Endothelial cell of umbilical vein (primary cell): ENCODE measurements around the gene GNG8. TPM values are rescaled to one million over a fixed set of nuclear protein-coding genes. Genes with fewer than 3 reads are reported as not detected.

Source experiments
- BruUV-seq: library from RNA; stranded (reverse); fragments of 400-500 nt; replicated peaks from 2 replicates; lab custom pipeline; 2021; lab: Mats Ljungman, UMichigan
- CTCF ChIA-PET: fragments of 300-600, 350-600 bp; sonication (Branson Sonifier 250); formaldehyde crosslinking; loops from one replicate; lab custom pipeline; 2021; ENCODE audit warnings: antibody characterized with exemption, inconsistent platforms; lab: Charles Lee
- POLR2A ChIA-PET: fragments of 300-600, 350-600 bp; sonication (Branson Sonifier 250); formaldehyde crosslinking; loops from one replicate; lab custom pipeline; 2021; ENCODE audit warnings: antibody characterized with exemption, inconsistent platforms; lab: Charles Lee
- DNase-seq: peaks from one replicate; pipeline ENCODE4 v3.0.0-alpha.2; 2011; ENCODE audit warnings: low read depth, low spot score
- FAIRE-seq: peaks from 2 replicates; lab custom pipeline; 2011; peaks lifted over from hg19 to GRCh38; lab: Jason Lieb, UNC
- H2AFZ ChIP-seq: 2 replicates; pipeline ENCODE4 v1.6.0; 2012; ENCODE audit warnings: low read depth, low read length, control low read depth, inconsistent platforms
- H3K27ac ChIP-seq: 2 replicates; pipeline ENCODE4 v1.5.1; 2011; ENCODE audit warnings: low read depth, mild to moderate bottlenecking, control low read depth, low read length, moderate library complexity; ENCODE audit not compliant: insufficient read depth
- H3K27me3 ChIP-seq, 2 experiments: 2 replicates each; pipeline versions ENCODE4 v1.6.0 to v1.6.1; 2011; ENCODE audit warnings: low read length in 2 of 2, mixed read lengths in 1 of 2; ENCODE audit not compliant: control insufficient read depth in 2 of 2, insufficient read depth in 2 of 2
- H3K36me3 ChIP-seq, 2 experiments: 2 replicates in 1 of 2; 3 replicates in 1 of 2; pipeline ENCODE4 v1.5.1; 2011; ENCODE audit warnings: low read length in 2 of 2, mild to moderate bottlenecking in 1 of 2, moderate library complexity in 1 of 2; ENCODE audit not compliant: control insufficient read depth in 2 of 2, insufficient read depth in 2 of 2; ENCODE audit errors: extremely low read depth in 1 of 2
- H3K4me1 ChIP-seq: 3 replicates; pipeline ENCODE4 v1.5.1; 2011; ENCODE audit warnings: mild to moderate bottlenecking, low read length; ENCODE audit not compliant: control insufficient read depth, insufficient read depth; ENCODE audit errors: extremely low read depth
- H3K4me2 ChIP-seq: 2 replicates; pipeline ENCODE4 v1.6.1; 2011; ENCODE audit warnings: low read length, control low read depth, mixed read lengths; ENCODE audit not compliant: insufficient read depth
- H3K4me3 ChIP-seq, 3 experiments: fragments of 200-600 bp in 1 of 3; sonication (generic), shearing (Covaris generic) in 1 of 3; replicated peaks in 1 of 3; 2 replicates each; pipeline ENCODE4 v1.5.1; 2011 to 2016; ENCODE audit warnings: control low read depth in 3 of 3, low read length in 3 of 3, mild to moderate bottlenecking in 2 of 3, inconsistent platforms in 1 of 3, low read depth in 1 of 3, moderate library complexity in 1 of 3; ENCODE audit not compliant: insufficient read depth in 1 of 3
- H3K79me2 ChIP-seq: 2 replicates; pipeline ENCODE4 v1.6.0; 2012; ENCODE audit warnings: low read length, inconsistent platforms; ENCODE audit not compliant: control insufficient read depth, insufficient read depth
- H3K9ac ChIP-seq: replicated peaks from 2 replicates; pipeline ENCODE3; 2011; ENCODE audit warnings: low read length, control low read depth; ENCODE audit not compliant: insufficient read depth; ENCODE audit errors: extremely low read depth
- H3K9me1 ChIP-seq: replicated peaks from 3 replicates; pipeline ENCODE4 v1.6.0; 2011; ENCODE audit warnings: mild to moderate bottlenecking, low read length; ENCODE audit not compliant: control insufficient read depth, insufficient read depth; ENCODE audit errors: extremely low read depth
- H3K9me3 ChIP-seq: replicated peaks from 2 replicates; pipeline ENCODE4 v1.5.1; 2012; ENCODE audit warnings: low read length, inconsistent platforms; ENCODE audit not compliant: control insufficient read depth, insufficient read depth
- H4K20me1 ChIP-seq: replicated peaks from 2 replicates; pipeline ENCODE3; 2011; ENCODE audit warnings: mild to moderate bottlenecking, low read length; ENCODE audit not compliant: control insufficient read depth, insufficient read depth; ENCODE audit errors: extremely low read depth
- EZH2 ChIP-seq: IDR thresholded peaks from 2 replicates; pipeline ENCODE4 v1.6.1; 2012; ENCODE audit warnings: borderline replicate concordance, low read depth, mild to moderate bottlenecking, moderate library complexity, low read length, inconsistent platforms; ENCODE audit not compliant: severe bottlenecking
- FOS ChIP-seq: IDR thresholded peaks from 2 replicates; pipeline ENCODE4 v1.6.1; 2011; ENCODE audit warnings: mild to moderate bottlenecking, low read length, moderate library complexity, borderline replicate concordance; ENCODE audit not compliant: insufficient read depth
- GATA2 ChIP-seq: IDR thresholded peaks from 2 replicates; pipeline ENCODE4 v1.7.0; 2011; ENCODE audit warnings: low read depth, mild to moderate bottlenecking, moderate library complexity, mixed read lengths, low read length; ENCODE audit not compliant: insufficient read length, insufficient read depth
- JUN ChIP-seq: IDR thresholded peaks from 2 replicates; pipeline ENCODE4 v1.6.1; 2011; ENCODE audit warnings: borderline replicate concordance, low read depth; ENCODE audit not compliant: insufficient read length, insufficient read depth
- MYC ChIP-seq: IDR thresholded peaks from one replicate; pipeline ENCODE4 v1.6.1; 2011; ENCODE audit warnings: mild to moderate bottlenecking, low read depth, low read length
- POLR2A ChIP-seq: IDR thresholded peaks from 2 replicates; pipeline ENCODE4 v1.6.1; 2012; ENCODE audit warnings: low read depth, mild to moderate bottlenecking, control low read depth, low read length
- POLR2AphosphoS5 ChIP-seq: IDR thresholded peaks from 2 replicates; pipeline ENCODE4 v1.6.1; 2012; ENCODE audit warnings: low read depth, mild to moderate bottlenecking, control low read depth, low read length, moderate library complexity; ENCODE audit not compliant: insufficient read depth
- dilution Hi-C: fragments of 300-500 bp; cut with MboI; formaldehyde crosslinking; loops from one replicate; pipeline ENCODE4 v1.15.0; 2019; ENCODE audit warnings: low sequenced_read_pairs; ENCODE audit not compliant: extremely low pct_ligation_motif_present
- intact Hi-C: fragments of 100-400 bp; cut with micrococcal nuclease; formaldehyde crosslinking; loops from one replicate; pipeline ENCODE4 v1.10.0; 2022
- polyA plus RNA-seq, 4 experiments: library from polyadenylated mRNA; depleted of rRNA in 3 of 4; stranded (reverse) in 3 of 4; unstranded in 1 of 4; fragments of >200 nt; gene quantifications; 2 replicates each; pipeline versions ENCODE4 v1.2.1 to v1.2.3, GENCODE V29; 2011 to 2012; ENCODE audit warnings: missing spikeins in 1 of 4
- total RNA-seq: library from RNA; stranded (reverse); gene quantifications from 2 replicates; pipeline ENCODE4 v1.2.3, GENCODE V29; 2021
- TF ChIP-seq, protein P1 (sequence below): IDR thresholded peaks from 2 replicates; pipeline ENCODE4 v1.6.1; 2011; ENCODE audit not compliant: insufficient read depth, insufficient read length
- TF ChIP-seq, protein P2 (sequence below), 2 donors: IDR thresholded peaks; 1 replicate in 1 of 2; 2 replicates in 1 of 2; pipeline ENCODE4 v1.5.1; 2011; ENCODE audit warnings: low read length in 2 of 2, mild to moderate bottlenecking in 2 of 2, moderate library complexity in 2 of 2, control low read depth in 1 of 2, inconsistent platforms in 1 of 2, low read depth in 1 of 2; ENCODE audit not compliant: insufficient read depth in 1 of 2; ENCODE audit errors: extremely low read depth in 1 of 2

The GNG8 gene
- total and polyA plus RNA-seq, 2 donors (not counting 3 experiments of a cell fraction or from before 2014, with no cell fraction given) = not detected

DNA sequence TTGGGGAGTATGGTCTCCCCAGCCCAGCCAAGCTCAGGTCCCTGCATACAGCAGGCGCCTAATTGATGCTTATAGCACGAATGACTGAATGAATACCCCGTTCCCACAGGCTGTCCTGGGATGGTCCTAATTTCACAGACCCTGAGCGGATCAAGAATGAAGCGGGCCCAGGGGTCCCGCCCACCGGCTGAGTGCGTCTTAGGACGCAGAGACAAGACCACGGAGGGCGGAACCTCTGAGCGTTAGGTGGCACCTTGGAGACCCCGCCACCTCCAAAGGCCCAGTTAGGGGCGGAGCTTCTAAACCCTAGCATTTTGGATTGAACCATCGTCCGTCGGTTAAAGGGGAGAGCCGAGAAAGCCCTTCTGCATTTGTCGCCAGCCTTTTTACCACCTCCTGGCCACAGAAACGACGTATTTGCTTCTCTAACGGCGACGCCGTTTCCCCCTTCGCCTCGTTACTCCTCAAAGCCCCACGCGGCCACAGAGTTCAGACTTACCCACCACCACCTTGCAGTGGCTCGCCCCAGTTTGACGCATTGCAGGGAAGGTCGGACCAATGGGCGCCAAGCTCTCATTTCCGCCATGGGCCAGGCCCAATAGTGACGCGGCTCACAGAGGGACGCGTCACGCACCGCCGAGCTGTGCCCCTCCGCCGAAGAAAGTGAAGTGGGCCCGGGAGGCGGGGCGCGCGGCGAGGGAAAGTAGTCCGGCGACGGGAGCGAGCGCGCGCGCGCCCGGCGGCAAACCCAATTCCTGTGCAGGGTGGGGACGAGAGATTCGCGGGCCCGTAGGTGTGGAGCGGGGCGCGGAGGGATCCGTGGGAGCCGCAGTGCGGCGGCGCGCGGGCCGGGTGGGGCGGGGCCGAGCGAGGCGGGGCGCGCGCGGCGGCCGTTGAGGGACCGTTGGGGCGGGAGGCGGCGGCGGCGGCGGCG lies 35.4 kb downstream of the GNG8 start:
- H2AFZ ChIP-seq = peak overlapping the region; percentile 68
- H3K79me2 ChIP-seq = peaks cover 45% of the 10 kb centered on the region
- H3K9me1 ChIP-seq = no peaks in the 10 kb centered on the region
- peak overlapping the region; percentile 2 to 99 (median 98) for H3K4me3 ChIP-seq
- H4K20me1 ChIP-seq = no peaks in the 10 kb centered on the region
- peaks cover 13% of the 10 kb centered on the region for H3K4me1 ChIP-seq
- DNase-seq (peak; percentile 98), FAIRE-seq (peak; percentile 97)
- H3K9me3 ChIP-seq = no peaks in the 10 kb centered on the region
- intact Hi-C loops = no loop called here
- H3K27me3 ChIP-seq = peaks cover 0 to 3% of the 10 kb centered on the region in 2 experiments
- ChIA-PET POLR2A (interaction anchor here (0.5 to 1.1 kb wide), 3 partner anchors 17 to 116 kb away, joined by 4 to 8 read pairs (median 6); partner anchors contain the start of gene PRKD2), CTCF (interaction anchor here (1.0 to 2.6 kb wide), 6 partner anchors 10 to 71 kb away, joined by 3 to 17 read pairs (median 6); partner anchors contain the start of gene DACT3)
- H3K4me2 ChIP-seq = peak overlapping the region; percentile 44
- peaks cover 0 to 6% of the 10 kb centered on the region in 2 experiments for H3K36me3 ChIP-seq
- H3K9ac ChIP-seq = peak overlapping the region; percentile 96
- dilution Hi-C loops = no loop called here
- TF ChIP-seq, protein P1, sequence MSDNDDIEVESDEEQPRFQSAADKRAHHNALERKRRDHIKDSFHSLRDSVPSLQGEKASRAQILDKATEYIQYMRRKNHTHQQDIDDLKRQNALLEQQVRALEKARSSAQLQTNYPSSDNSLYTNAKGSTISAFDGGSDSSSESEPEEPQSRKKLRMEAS = peak; percentile 1
- TF ChIP-seq POLR2AphosphoS5 (no peak), POLR2A (peak; percentile 66)
- TSS peak; percentile 83 for BruUV-seq
- H3K27ac ChIP-seq = peak overlapping the region; percentile 93

DNA sequence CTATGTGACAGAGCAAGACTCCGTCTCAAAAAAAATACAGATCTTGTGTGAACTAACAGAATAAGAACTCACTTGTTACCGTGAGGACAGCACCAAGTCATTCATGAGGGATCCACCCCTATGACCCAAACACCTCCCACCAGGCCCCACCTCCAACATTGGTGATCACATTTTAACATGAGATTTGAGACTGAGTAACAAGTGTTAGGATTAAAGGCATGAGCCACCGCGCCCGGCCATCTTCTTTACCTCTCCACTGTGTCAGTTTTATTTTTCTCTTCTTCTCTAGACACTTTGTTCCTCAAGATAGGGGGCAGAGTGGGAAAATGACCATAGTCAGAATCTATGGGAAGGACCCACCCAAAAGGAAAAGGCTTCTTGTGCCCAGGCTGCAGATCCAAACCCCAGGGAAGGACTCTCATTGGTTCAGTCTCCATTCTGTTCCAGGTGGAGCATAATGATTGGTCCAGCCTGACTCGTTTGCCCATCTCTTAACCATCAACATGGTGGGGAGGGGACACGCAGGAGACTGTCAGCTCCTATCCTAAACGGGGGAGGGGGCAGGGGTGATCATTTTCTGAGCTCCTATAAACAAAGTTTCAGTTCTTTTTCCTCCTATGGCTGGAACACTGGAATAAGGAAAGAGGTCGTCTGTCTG lies 36.2 kb downstream of the GNG8 start:
- POLR2A ChIA-PET = interaction anchor here (0.6 kb wide), 1 partner anchor 117 kb away, joined by 6 read pairs; the partner anchor contains the start of gene PRKD2
- intact Hi-C loops (no loop called here), dilution Hi-C loops (no loop called here)
- H3K27ac ChIP-seq = peak overlapping the region; percentile 93
- no peaks in the 10 kb centered on the region for H4K20me1 ChIP-seq
- no peaks in the 10 kb centered on the region for H3K9me1 ChIP-seq
- peak overlapping the region; percentile 44 for H3K4me2 ChIP-seq
- peaks cover 13% of the 10 kb centered on the region for H3K4me1 ChIP-seq
- peak overlapping the region in 2 of 3 experiments; percentile 51 to 98 for H3K4me3 ChIP-seq
- CTCF ChIA-PET = interaction anchor here (1.0 to 2.6 kb wide), 6 partner anchors 14 to 70 kb away, joined by 3 to 17 read pairs (median 6); partner anchors contain the start of gene DACT3
- H3K79me2 ChIP-seq = peaks cover 37% of the 10 kb centered on the region
- no TSS peak for BruUV-seq
- peak overlapping the region; percentile 96 for H3K9ac ChIP-seq
- no peaks in the 10 kb centered on the region for H3K9me3 ChIP-seq
- H3K36me3 ChIP-seq = no peaks in the 10 kb centered on the region
- TF ChIP-seq POLR2AphosphoS5 = no peak
- no peak for TF ChIP-seq GATA2
- TF ChIP-seq JUN = no peak
- TF ChIP-seq, protein P1 = no peak
- no peak for TF ChIP-seq MYC
- TF ChIP-seq, protein P2, sequence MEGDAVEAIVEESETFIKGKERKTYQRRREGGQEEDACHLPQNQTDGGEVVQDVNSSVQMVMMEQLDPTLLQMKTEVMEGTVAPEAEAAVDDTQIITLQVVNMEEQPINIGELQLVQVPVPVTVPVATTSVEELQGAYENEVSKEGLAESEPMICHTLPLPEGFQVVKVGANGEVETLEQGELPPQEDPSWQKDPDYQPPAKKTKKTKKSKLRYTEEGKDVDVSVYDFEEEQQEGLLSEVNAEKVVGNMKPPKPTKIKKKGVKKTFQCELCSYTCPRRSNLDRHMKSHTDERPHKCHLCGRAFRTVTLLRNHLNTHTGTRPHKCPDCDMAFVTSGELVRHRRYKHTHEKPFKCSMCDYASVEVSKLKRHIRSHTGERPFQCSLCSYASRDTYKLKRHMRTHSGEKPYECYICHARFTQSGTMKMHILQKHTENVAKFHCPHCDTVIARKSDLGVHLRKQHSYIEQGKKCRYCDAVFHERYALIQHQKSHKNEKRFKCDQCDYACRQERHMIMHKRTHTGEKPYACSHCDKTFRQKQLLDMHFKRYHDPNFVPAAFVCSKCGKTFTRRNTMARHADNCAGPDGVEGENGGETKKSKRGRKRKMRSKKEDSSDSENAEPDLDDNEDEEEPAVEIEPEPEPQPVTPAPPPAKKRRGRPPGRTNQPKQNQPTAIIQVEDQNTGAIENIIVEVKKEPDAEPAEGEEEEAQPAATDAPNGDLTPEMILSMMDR (IDR thresholded peaks at IDR 0.05; ENCODE audit: extremely low read depth in 1 of 2, insufficient read depth in 1 of 2, low read depth in 1 of 2, low read length in 2 of 2) = no peak
- no peak for TF ChIP-seq EZH2
- TF ChIP-seq FOS = no peak
- peak overlapping the region; percentile 68 for H2AFZ ChIP-seq
- FAIRE-seq (no peak), DNase-seq (no peak)
- H3K27me3 ChIP-seq = peaks cover 0 to 3% of the 10 kb centered on the region in 2 experiments
